K562 (cell line): ENCODE measurements around the gene NREP. TPM values are rescaled to one million over a fixed set of nuclear protein-coding genes. Genes with fewer than 3 reads are reported as not detected.

Experiments used
- ATAC-seq: fragments of 200-7000 bp; cut with Tn5 transposase; 3 replicates; pipeline ENCODE4 v1.9.1; 2020; ENCODE audit warnings: moderate library complexity
- BruUV-seq: library from RNA; stranded (reverse); fragments of 400-500 nt; replicated peaks from 2 replicates; lab custom pipeline; 2021; lab: Mats Ljungman, UMichigan
- CTCF ChIA-PET: fragments of 300-600 bp; formaldehyde crosslinking; extraction: SDS; loops from one replicate; lab custom pipeline; 2021; ENCODE audit warnings: low intra/inter-chr PET ratio; lab: Yijun Ruan, JAX
- POLR2A ChIA-PET: fragments of 300-600, 350-650 bp; sonication (Branson Sonifier 250); formaldehyde crosslinking; extraction: SDS; loops from one replicate; lab custom pipeline; 2021; ENCODE audit warnings: antibody characterized with exemption, inconsistent platforms; lab: Yijun Ruan, JAX
- DNase-seq, 4 experiments: peaks; one replicate each; pipeline versions ENCODE4 v3.0.0 to v3.0.0-alpha.2; 2011 to 2018; ENCODE audit warnings: low spot score in 3 of 4, mixed read lengths in 3 of 4; ENCODE audit errors: extremely low read depth in 1 of 4
- FAIRE-seq: peaks from 2 replicates; lab custom pipeline; 2011; peaks lifted over from hg19 to GRCh38; lab: Jason Lieb, UNC
- H2AFZ ChIP-seq: 2 replicates; pipeline ENCODE4 v1.6.0; 2011; ENCODE audit warnings: low read depth, low read length, control low read depth, inconsistent platforms
- H3K27ac ChIP-seq: fragments of 200-600 bp; 3 replicates; pipeline ENCODE4 v1.8.0; 2011; ENCODE audit warnings: low read depth, mild to moderate bottlenecking, control low read depth, inconsistent platforms, low read length, moderate library complexity, mixed read lengths; ENCODE audit errors: extremely low read depth
- H3K27me3 ChIP-seq, 2 experiments: fragments of 300-600 bp in 1 of 2; 2 replicates in 1 of 2; 3 replicates in 1 of 2; pipeline versions ENCODE4 v1.6.0 to v1.8.0; 2011; ENCODE audit warnings: inconsistent platforms in 2 of 2, low read length in 2 of 2, mild to moderate bottlenecking in 1 of 2, mixed read lengths in 1 of 2, moderate library complexity in 1 of 2; ENCODE audit not compliant: control insufficient read depth in 2 of 2, insufficient read depth in 2 of 2
- H3K36me3 ChIP-seq: fragments of 300-600 bp; 3 replicates; pipeline ENCODE4 v1.8.0; 2011; ENCODE audit warnings: mild to moderate bottlenecking, low read length, inconsistent platforms; ENCODE audit not compliant: control insufficient read depth, insufficient read depth
- H3K4me1 ChIP-seq, 2 experiments: fragments of 200-600 bp in 1 of 2; replicated peaks in 1 of 2; 2 replicates in 1 of 2; 3 replicates in 1 of 2; pipeline versions ENCODE4 v1.5.1 to v1.8.0; 2011; ENCODE audit warnings: inconsistent platforms in 2 of 2, low read length in 2 of 2, mild to moderate bottlenecking in 1 of 2, mixed read lengths in 1 of 2, moderate library complexity in 1 of 2; ENCODE audit not compliant: control insufficient read depth in 2 of 2, insufficient read depth in 2 of 2
- H3K4me2 ChIP-seq: 2 replicates; pipeline ENCODE4 v1.6.1; 2011; ENCODE audit warnings: low read length, control low read depth, inconsistent platforms, mixed read lengths; ENCODE audit not compliant: insufficient read depth
- H3K4me3 ChIP-seq: fragments of 200-600 bp; sonication (generic), shearing (Covaris generic); 2 replicates; pipeline ENCODE4 v1.5.1; 2016; ENCODE audit warnings: control low read depth, inconsistent platforms
- H3K79me2 ChIP-seq: fragments of 200-600 bp; 3 replicates; pipeline ENCODE4 v1.8.0; 2011; ENCODE audit warnings: low read length, inconsistent platforms; ENCODE audit not compliant: control insufficient read depth, insufficient read depth
- H3K9ac ChIP-seq, 2 experiments: 2 replicates each; pipeline versions ENCODE4 v1.6.0 to v1.6.1; 2011; ENCODE audit warnings: low read depth in 2 of 2, low read length in 2 of 2, control low read depth in 1 of 2, inconsistent platforms in 1 of 2, mild to moderate bottlenecking in 1 of 2, mixed read lengths in 1 of 2; ENCODE audit not compliant: insufficient read depth in 1 of 2
- H3K9me1 ChIP-seq: one replicate; pipeline ENCODE4 v1.6.0; 2011; ENCODE audit warnings: inconsistent platforms, mild to moderate bottlenecking, low read length, moderate library complexity; ENCODE audit not compliant: control insufficient read depth, insufficient read depth
- H3K9me3 ChIP-seq: replicated peaks from 2 replicates; pipeline ENCODE4 v1.5.1; 2011; ENCODE audit warnings: low read depth, low read length, inconsistent platforms; ENCODE audit not compliant: control insufficient read depth, insufficient read depth
- H4K20me1 ChIP-seq: replicated peaks from 2 replicates; pipeline ENCODE4 v1.6.1; 2011; ENCODE audit warnings: low read length, inconsistent platforms, mixed read lengths; ENCODE audit not compliant: control insufficient read depth, insufficient read depth
- ARNT ChIP-seq, 2 experiments: fragments of 450-650 bp; IDR thresholded peaks; 2 replicates each; pipeline ENCODE4 v1.6.1; 2016; ENCODE audit warnings: mild to moderate bottlenecking in 1 of 2
- ASH1L ChIP-seq: fragments of 450-650 bp; IDR thresholded peaks from 2 replicates; pipeline ENCODE4 v1.6.1; 2018; ENCODE audit warnings: borderline replicate concordance, mild to moderate bottlenecking, low read depth; ENCODE audit not compliant: partially characterized antibody
- CLOCK ChIP-seq: fragments of 250-450 bp; sonication (Bioruptor Pico); IDR thresholded peaks from 2 replicates; pipeline ENCODE4 v1.4.0; 2020; ENCODE audit warnings: mild to moderate bottlenecking, moderate library complexity, borderline replicate concordance
- KAT8 ChIP-seq: fragments of 450-650 bp; IDR thresholded peaks from 2 replicates; pipeline ENCODE4 v1.6.1; 2016; ENCODE audit warnings: low read depth, mild to moderate bottlenecking
- KLF10 ChIP-seq: fragments of 250-450 bp; sonication (Bioruptor Pico); IDR thresholded peaks from 2 replicates; pipeline ENCODE4 v1.6.1; 2021; ENCODE audit warnings: matching md5 sums
- PYGO2 ChIP-seq: fragments of 450-650 bp; IDR thresholded peaks from 2 replicates; pipeline ENCODE4 v1.6.1; 2016; ENCODE audit warnings: mild to moderate bottlenecking, missing genetic modification characterization, moderate library complexity, missing compliant biosample characterization
- SMAD4 ChIP-seq: fragments of 250-450 bp; sonication (Bioruptor Pico); conservative IDR thresholded peaks from 2 replicates; pipeline ENCODE4 v1.8.0; 2021; ENCODE audit warnings: inconsistent platforms, mild to moderate bottlenecking, moderate library complexity
- SMC3 ChIP-seq: conservative IDR thresholded peaks from 2 replicates; pipeline ENCODE4 v1.6.1; 2011; ENCODE audit warnings: low read depth, low read length, improper control_type of control experiment; ENCODE audit not compliant: insufficient read depth
- ZFP36 ChIP-seq: fragments of 150-350 bp; IDR thresholded peaks from 2 replicates; pipeline ENCODE4 v1.6.1; 2018; ENCODE audit warnings: low read length, low read depth; ENCODE audit not compliant: partially characterized antibody
- WGBS: fragments of 100-300 bp; shearing (Covaris generic); methylation state at CpG from one replicate; pipeline ENCODE4 v1.1.6; 2016; ENCODE audit warnings: low coverage, mixed read lengths; ENCODE audit not compliant: insufficient coverage; ENCODE audit errors: missing lambda C conversion rate; 5-methylcytosine and 5-hydroxymethylcytosine counted together
- in situ Hi-C: fragments of 300-500 bp; cut with MboI; formaldehyde crosslinking; loops from 4 replicates; pipeline ENCODE4 v1.15.0; 2018; ENCODE audit warnings: inconsistent platforms, mixed read lengths
- intact Hi-C: fragments of 100-400 bp; cut with micrococcal nuclease; formaldehyde crosslinking; loops from 2 replicates; pipeline ENCODE4 v1.14.2; 2022
- polyA plus RNA-seq, 8 experiments: library from polyadenylated mRNA; depleted of rRNA in 4 of 8; stranded (reverse) in 5 of 8; unstranded in 3 of 8; fragments of >200 nt; fragmentation: Nextera tagmentation in 2 of 8; fragmentation: Illumina TruSeq in 1 of 8; extraction: Ambion mirVana in 2 of 8; extraction: Trizol in 1 of 8; gene quantifications; 2 replicates each; pipeline versions ENCODE4 v1.2.1 to v1.2.3, GENCODE V29; 2011 to 2014; ENCODE audit warnings: inconsistent platforms in 1 of 8, missing spikeins in 1 of 8
- total RNA-seq, 7 experiments: library from RNA; depleted of rRNA in 6 of 7; stranded (reverse); fragments of >200 nt in 6 of 7; fragmentation: Illumina TruSeq in 2 of 7; extraction: Trizol in 2 of 7; gene quantifications; 2 replicates each; pipeline versions ENCODE4 v1.2.1 to v1.2.3, GENCODE V29; 2011 to 2021; ENCODE audit warnings: low replicate concordance in 1 of 7

NREP gene
- total and polyA plus RNA-seq, 9 of the 15 experiments (the other 6 are each of a cell fraction or from before 2014, with no cell fraction given): 0.08 to 0.58 (median 0.23) TPM; not detected in 1

- no peak overlapping the region for H3K9ac ChIP-seq
- BruUV-seq: no TSS peak
- no peak for TF ChIP-seq ARNT (IDR thresholded peaks at IDR 0.05)
- no peak for TF ChIP-seq ZFP36
- TF ChIP-seq SMAD4 (CRISPR knock-in tag): no peak
- no peak for TF ChIP-seq PYGO2
- no peak for TF ChIP-seq CLOCK (CRISPR knock-in tag)
- TF ChIP-seq SMC3: no peak
- TF ChIP-seq ASH1L: no peak
- TF ChIP-seq KAT8: no peak
- no peak for TF ChIP-seq KLF10 (CRISPR knock-in tag)
- H3K36me3 ChIP-seq: no peaks in the 10 kb centered on the region
- H3K27me3 ChIP-seq: no peaks in the 10 kb centered on the region
- H3K4me2 ChIP-seq: no peak overlapping the region
- no peak overlapping the region for H3K27ac ChIP-seq
- DNase-seq (no peak), FAIRE-seq (no peak), ATAC-seq (no peak)
- H4K20me1 ChIP-seq: no peaks in the 10 kb centered on the region
- H3K4me1 ChIP-seq: no peaks in the 10 kb centered on the region
- intact Hi-C loops: no loop called here
- ChIA-PET POLR2A (no interaction called here), CTCF (no interaction called here)
- no peaks in the 10 kb centered on the region for H3K79me2 ChIP-seq
- in situ Hi-C loops: no loop called here
- H3K9me3 ChIP-seq: no peaks in the 10 kb centered on the region
- H3K9me1 ChIP-seq: no peaks in the 10 kb centered on the region
- 0% methylated on average over 2 of the region's 2 CpGs for WGBS
- no peak overlapping the region for H2AFZ ChIP-seq
- H3K4me3 ChIP-seq: no peak overlapping the region
These were observed 13.5 kb downstream of the NREP start for GRCh38 chr5:111743512-111743911.
